H9 (cell line): ENCODE data around the gene HUNK. TPM values are rescaled to one million over a fixed set of nuclear protein-coding genes. Genes with fewer than 3 reads are reported as not detected.

Source experiments
- DNase-seq: peaks from one replicate; pipeline ENCODE4 v3.0.0-alpha.2; 2017
- H2AFZ ChIP-seq: one replicate; pipeline ENCODE4 v1.6.1; 2013; ENCODE audit warnings: mild to moderate bottlenecking, low read length, control low read depth, moderate library complexity
- H2AK5ac ChIP-seq: 2 replicates; pipeline ENCODE4 v1.6.1; 2013; ENCODE audit warnings: low read length, control low read depth, mixed read lengths; ENCODE audit not compliant: insufficient read length
- H2BK120ac ChIP-seq: one replicate; pipeline ENCODE4 v1.6.1; 2013; ENCODE audit warnings: low read depth, mild to moderate bottlenecking, low read length, control low read depth, inconsistent platforms; ENCODE audit not compliant: poor library complexity, severe bottlenecking
- H2BK12ac ChIP-seq: 2 replicates; pipeline ENCODE4 v1.6.1; 2013; ENCODE audit warnings: low read length, control low read depth, mixed read lengths, low read depth; ENCODE audit not compliant: insufficient read length
- H2BK15ac ChIP-seq: 2 replicates; pipeline ENCODE4 v1.6.1; 2013; ENCODE audit warnings: low read depth, low read length, control low read depth
- H2BK20ac ChIP-seq: one replicate; pipeline ENCODE4 v1.6.1; 2013; ENCODE audit warnings: low read depth, mild to moderate bottlenecking, low read length, control low read depth, inconsistent platforms; ENCODE audit not compliant: poor library complexity, severe bottlenecking
- H2BK5ac ChIP-seq: 2 replicates; pipeline ENCODE4 v1.6.1; 2013; ENCODE audit warnings: low read length, control low read depth, mixed read lengths; ENCODE audit not compliant: insufficient read length
- H3K14ac ChIP-seq: 2 replicates; pipeline ENCODE4 v1.6.1; 2013; ENCODE audit warnings: low read length, control low read depth; ENCODE audit not compliant: insufficient read depth
- H3K18ac ChIP-seq: 2 replicates; pipeline ENCODE4 v1.6.1; 2013; ENCODE audit warnings: low read depth, mild to moderate bottlenecking, mixed read lengths, low read length, control low read depth; ENCODE audit not compliant: insufficient read length
- H3K23ac ChIP-seq: 2 replicates; pipeline ENCODE4 v1.6.1; 2013; ENCODE audit warnings: low read length, control low read depth, mixed read lengths, low read depth; ENCODE audit not compliant: insufficient read length
- H3K23me2 ChIP-seq: 2 replicates; pipeline ENCODE4 v1.6.1; 2013; ENCODE audit warnings: low read depth, mild to moderate bottlenecking, mixed read lengths, low read length, control low read depth; ENCODE audit not compliant: insufficient read length, poor library complexity, severe bottlenecking
- H3K27ac ChIP-seq: 2 replicates; pipeline ENCODE4 v1.5.1; 2013; ENCODE audit warnings: low read length, control low read depth, mixed read lengths, low read depth; ENCODE audit not compliant: insufficient read length
- H3K27me3 ChIP-seq: 2 replicates; pipeline ENCODE4 v1.6.1; 2013; ENCODE audit warnings: low read length, control low read depth, inconsistent platforms; ENCODE audit not compliant: insufficient read depth
- H3K4ac ChIP-seq: 2 replicates; pipeline ENCODE4 v1.6.1; 2013; ENCODE audit warnings: low read depth, mild to moderate bottlenecking, control low read depth, inconsistent platforms, low read length, moderate library complexity
- H3K4me1 ChIP-seq: 2 replicates; pipeline ENCODE4 v1.6.1; 2013; ENCODE audit warnings: low read length, control low read depth, inconsistent platforms; ENCODE audit not compliant: insufficient read depth
- H3K4me2 ChIP-seq: 2 replicates; pipeline ENCODE4 v1.6.1; 2013; ENCODE audit warnings: low read length, control low read depth, mixed read lengths; ENCODE audit not compliant: insufficient read length, insufficient read depth
- H3K56ac ChIP-seq: 2 replicates; pipeline ENCODE4 v1.6.1; 2013; ENCODE audit warnings: low read depth, mild to moderate bottlenecking, mixed read lengths, low read length, control low read depth; ENCODE audit not compliant: insufficient read length
- H3K79me1 ChIP-seq: 2 replicates; pipeline ENCODE4 v1.6.1; 2013; ENCODE audit warnings: low read depth, mild to moderate bottlenecking, moderate library complexity, low read length, control low read depth, inconsistent platforms; ENCODE audit not compliant: insufficient read depth, poor library complexity, severe bottlenecking
- H3K79me2 ChIP-seq: 2 replicates; pipeline ENCODE4 v1.6.1; 2013; ENCODE audit warnings: low read length, control low read depth, inconsistent platforms; ENCODE audit not compliant: insufficient read depth
- H3K9ac ChIP-seq: 2 replicates; pipeline ENCODE4 v1.6.1; 2013; ENCODE audit warnings: low read length, control low read depth, mixed read lengths; ENCODE audit not compliant: insufficient read length; ENCODE audit errors: extremely low read depth
- H3K9me3 ChIP-seq: one replicate; pipeline ENCODE4 v1.6.1; 2013; ENCODE audit warnings: low read depth, low read length, inconsistent platforms; ENCODE audit not compliant: control insufficient read depth
- H3T11ph ChIP-seq: one replicate; pipeline ENCODE4 v1.6.1; 2013; ENCODE audit warnings: mild to moderate bottlenecking, low read length, control low read depth, inconsistent platforms
- H4K20me1 ChIP-seq: one replicate; pipeline ENCODE4 v1.6.1; 2013; ENCODE audit not compliant: control insufficient read depth, insufficient read length, insufficient read depth
- H4K5ac ChIP-seq: 2 replicates; pipeline ENCODE4 v1.6.1; 2013; ENCODE audit warnings: low read depth, mild to moderate bottlenecking, mixed read lengths, low read length, control low read depth; ENCODE audit not compliant: insufficient read length
- H4K8ac ChIP-seq: replicated peaks from 2 replicates; pipeline ENCODE4 v1.6.1; 2013; ENCODE audit warnings: low read length, control low read depth, mixed read lengths, low read depth; ENCODE audit not compliant: insufficient read length
- H4K91ac ChIP-seq: 2 replicates; pipeline ENCODE4 v1.6.1; 2013; ENCODE audit warnings: low read depth, mild to moderate bottlenecking, moderate library complexity, mixed read lengths, low read length, control low read depth; ENCODE audit not compliant: insufficient read length
- H3K27ac Mint-ChIP-seq, 3 experiments: 2 replicates in 2 of 3; 3 replicates in 1 of 3; pipeline ENCODE4 v1.8.0; 2020 to 2021; ENCODE audit warnings: mixed read lengths in 3 of 3, mild to moderate bottlenecking in 1 of 3, moderate library complexity in 1 of 3
- H3K27me3 Mint-ChIP-seq: 2 replicates; pipeline ENCODE4 v1.8.0; 2021; ENCODE audit warnings: low read depth, mild to moderate bottlenecking, moderate library complexity, mixed read lengths
- H3K36me3 Mint-ChIP-seq, 3 experiments: 2 replicates in 2 of 3; 3 replicates in 1 of 3; pipeline ENCODE4 v1.8.0; 2020 to 2021; ENCODE audit warnings: low read depth in 3 of 3, mixed read lengths in 3 of 3; ENCODE audit not compliant: insufficient read depth in 1 of 3
- H3K4me1 Mint-ChIP-seq, 2 experiments: 2 replicates each; pipeline ENCODE4 v1.8.0; 2020; ENCODE audit warnings: mixed read lengths in 2 of 2
- H3K4me3 Mint-ChIP-seq, 2 experiments: 2 replicates in 1 of 2; 3 replicates in 1 of 2; pipeline ENCODE4 v1.8.0; 2020 to 2021; ENCODE audit warnings: mild to moderate bottlenecking in 2 of 2, mixed read lengths in 2 of 2, moderate library complexity in 1 of 2
- H3K9me3 Mint-ChIP-seq, 2 experiments: 2 replicates in 1 of 2; 3 replicates in 1 of 2; pipeline ENCODE4 v1.8.0; 2020; ENCODE audit warnings: mild to moderate bottlenecking in 2 of 2, mixed read lengths in 2 of 2, moderate library complexity in 1 of 2
- CTCF ChIP-seq: fragments of 200-600 bp; sonication (generic); conservative IDR thresholded peaks from 3 replicates; pipeline ENCODE4 v1.8.0; 2021; ENCODE audit warnings: antibody characterized with exemption, mild to moderate bottlenecking
- WGBS: extraction: QIAGEN DNeasy Blood & Tissue Kit; methylation state at CpG from one replicate; pipeline ENCODE4 v1.1.7; 2013; ENCODE audit warnings: missing lambda C conversion rate, low lambda C conversion rate, mixed read lengths; ENCODE audit not compliant: insufficient read length; ENCODE audit errors: extremely low coverage; 5-methylcytosine and 5-hydroxymethylcytosine counted together
- total RNA-seq: library from RNA; stranded (reverse); gene quantifications from 2 replicates; pipeline ENCODE4 v1.2.1, GENCODE V29; 2021

HUNK gene
- total RNA-seq, 1 experiment from 2014 or later, result 5.8 TPM

- Histone ChIP-seq H2BK5ac (no peak overlapping the region), H3K9ac (no peak overlapping the region), H2AFZ (no peak overlapping the region), H3K27ac (no peak overlapping the region), H3K4me1 (no peaks in the 10 kb centered on the region; the same call in 1 of the 2 replicates), H3K27me3 (no peaks in the 10 kb centered on the region; the same call in 1 of the 2 replicates), H4K20me1 (no peaks in the 10 kb centered on the region), H2BK12ac (no peak overlapping the region), H4K8ac (no peak overlapping the region), H3K9me3 (no peaks in the 10 kb centered on the region), H3K56ac (no peak overlapping the region), H2BK120ac (no peak overlapping the region), H3T11ph (no peak overlapping the region), H2BK20ac (no peak overlapping the region), H3K79me2 (no peaks in the 10 kb centered on the region), H3K4me2 (no peak overlapping the region), H3K23me2 (peaks cover 5% of the 10 kb centered on the region), H3K4ac (no peak overlapping the region), H2BK15ac (no peak overlapping the region), H3K79me1 (peaks cover 2% of the 10 kb centered on the region), H3K18ac (no peak overlapping the region), H2AK5ac (no peak overlapping the region), H3K14ac (no peak overlapping the region), H3K23ac (no peak overlapping the region), H4K5ac (no peak overlapping the region), H4K91ac (no peak overlapping the region)
- H3K4me3 Mint-ChIP-seq, result no peak overlapping the region
- peaks cover 0 to 5% of the 10 kb centered on the region in 2 experiments; a peak in 3 of 5 replicates for H3K9me3 Mint-ChIP-seq
- WGBS, result no CpG with 5 or more reads among the region's 10 CpGs
- no peak for TF ChIP-seq CTCF
- peaks cover 30 to 48% of the 10 kb centered on the region in 2 experiments for H3K4me1 Mint-ChIP-seq
- H3K27me3 Mint-ChIP-seq, result peaks cover 17% of the 10 kb centered on the region
- DNase-seq, result no peak
- H3K27ac Mint-ChIP-seq, result no peak overlapping the region
- H3K36me3 Mint-ChIP-seq, result peaks cover 0 to 17% (median 0%) of the 10 kb centered on the region in 3 experiments; a peak in 4 of 7 replicates
Measured at GRCh38 chr21:31879241-31879650, 6.4 kb downstream of the HUNK start.
